GDM1 (cell line): ENCODE results near the gene ZNF43.
"Not testable (repeated sequence)": the region's sequence is repeated elsewhere in the genome, so short reads cannot be mapped to it uniquely, and the experiment has no call there.

Experiments used
- DNase-seq: peaks from one replicate; lab custom pipeline; 2025; lab: John Stamatoyannopoulos, UW

Gene ZNF43

GRCh38 chr19:21835810-21836444, at the start of gene ZNF43:
ZNF43 (minus strand) TSS chr19:21836182; CDS start chr19:21836038, 144 bp downstream.
- DNase-seq, result peak; percentile 75

- DNase-seq, result not testable (repeated sequence)
Observed at GRCh38 chr19:21885516-21885915, 49.5 kb upstream of the ZNF43 start.

- not testable (repeated sequence) for DNase-seq
Observed at GRCh38 chr19:21884786-21885185, 48.8 kb upstream of the ZNF43 start.

GRCh38 chr19:21883516-21883915, 47.5 kb upstream of the ZNF43 start:
- no peak for DNase-seq

- not testable (repeated sequence) for DNase-seq
Observed at GRCh38 chr19:21880761-21881160, 44.8 kb upstream of the ZNF43 start.

- no peak for DNase-seq
Observed at GRCh38 chr19:21878646-21879045, 42.7 kb upstream of the ZNF43 start.

- DNase-seq, result no peak
Observed at GRCh38 chr19:21877976-21878375, 42.0 kb upstream of the ZNF43 start.

GRCh38 chr19:21876608-21877007, 40.6 kb upstream of the ZNF43 start:
- DNase-seq, result not testable (repeated sequence)

GRCh38 chr19:21856773-21857514, 21.0 kb upstream of the ZNF43 start:
- DNase-seq, result no peak

- peak; percentile 79 for DNase-seq
Observed at GRCh38 chr19:21851596-21852345, 15.8 kb upstream of the ZNF43 start.

GRCh38 chr19:21850656-21851255, 14.8 kb upstream of the ZNF43 start:
- DNase-seq, result no peak

GRCh38 chr19:21848706-21849105, 12.7 kb upstream of the ZNF43 start:
- DNase-seq, result no peak

GRCh38 chr19:21843081-21843480, 7.1 kb upstream of the ZNF43 start:
- DNase-seq, result no peak

GRCh38 chr19:21841488-21842097, 5.6 kb upstream of the ZNF43 start:
- no peak for DNase-seq

- DNase-seq, result no peak
Observed at GRCh38 chr19:21841081-21841480, 5.1 kb upstream of the ZNF43 start.

- DNase-seq, result no peak
Observed at GRCh38 chr19:21839976-21840375, 4.0 kb upstream of the ZNF43 start.

- no peak for DNase-seq
Observed at GRCh38 chr19:21838646-21839045, 2.7 kb upstream of the ZNF43 start.

GRCh38 chr19:21835429-21835809, 563 bp downstream of the ZNF43 start:
- no peak for DNase-seq

- no peak for DNase-seq
Observed at GRCh38 chr19:21833733-21834132, 2.2 kb downstream of the ZNF43 start.

- DNase-seq, result no peak
Observed at GRCh38 chr19:21824679-21825078, 11.3 kb downstream of the ZNF43 start.

- no peak for DNase-seq
Observed at GRCh38 chr19:21823224-21823623, 12.8 kb downstream of the ZNF43 start.

GRCh38 chr19:21812448-21812847, 23.5 kb downstream of the ZNF43 start:
- DNase-seq, result no peak
